HEK293 (cell line): ENCODE results near the gene ATP5F1D.

Experiments used
- GLIS1 ChIP-seq: fragments of 450-650 bp; formaldehyde crosslinking; IDR thresholded peaks from 2 replicates; pipeline ENCODE4 v1.5.1; 2016; ENCODE audit warnings: missing biosample characterization, missing genetic modification characterization
- RBAK ChIP-seq: fragments of 450-650 bp; formaldehyde crosslinking; IDR thresholded peaks from 2 replicates; pipeline ENCODE4 v1.5.1; 2016; ENCODE audit warnings: missing biosample characterization, missing genetic modification characterization
- WT1 ChIP-seq: fragments of 450-650 bp; formaldehyde crosslinking; IDR thresholded peaks from 2 replicates; pipeline ENCODE4 v1.5.1; 2016; ENCODE audit warnings: missing biosample characterization, missing genetic modification characterization
- ZBTB7A ChIP-seq: fragments of 450-650 bp; formaldehyde crosslinking; IDR thresholded peaks from 2 replicates; pipeline ENCODE4 v1.5.1; 2016; ENCODE audit warnings: low read depth, missing biosample characterization, missing genetic modification characterization
- ZNF112 ChIP-seq: fragments of 450-650 bp; formaldehyde crosslinking; IDR thresholded peaks from 2 replicates; pipeline ENCODE4 v1.5.0; 2017; ENCODE audit warnings: missing biosample characterization, missing genetic modification characterization
- ZNF140 ChIP-seq: fragments of 450-650 bp; formaldehyde crosslinking; IDR thresholded peaks from 2 replicates; pipeline ENCODE4 v1.5.1; 2016; ENCODE audit warnings: missing biosample characterization, missing genetic modification characterization
- ZNF239 ChIP-seq: fragments of 450-650 bp; formaldehyde crosslinking; IDR thresholded peaks from 2 replicates; pipeline ENCODE4 v1.5.1; 2016; ENCODE audit warnings: missing biosample characterization, missing genetic modification characterization
- ZNF394 ChIP-seq: fragments of 450-650 bp; formaldehyde crosslinking; IDR thresholded peaks from 2 replicates; pipeline ENCODE4 v1.5.1; 2016; ENCODE audit warnings: missing biosample characterization, missing genetic modification characterization, mild to moderate bottlenecking, moderate library complexity, borderline replicate concordance
- ZNF433 ChIP-seq: fragments of 450-650 bp; formaldehyde crosslinking; IDR thresholded peaks from 2 replicates; pipeline ENCODE4 v1.5.1; 2016; ENCODE audit warnings: missing biosample characterization, missing genetic modification characterization, low read depth
- ZNF571 ChIP-seq: fragments of 450-650 bp; formaldehyde crosslinking; IDR thresholded peaks from 2 replicates; pipeline ENCODE4 v1.5.0; 2017; ENCODE audit warnings: missing biosample characterization, missing genetic modification characterization
- ZNF610 ChIP-seq: fragments of 450-650 bp; formaldehyde crosslinking; IDR thresholded peaks from 2 replicates; pipeline ENCODE4 v1.5.1; 2016; ENCODE audit warnings: missing biosample characterization, missing genetic modification characterization, borderline replicate concordance
- ZNF624 ChIP-seq: fragments of 450-650 bp; formaldehyde crosslinking; IDR thresholded peaks from 2 replicates; pipeline ENCODE4 v1.5.1; 2017; ENCODE audit warnings: missing biosample characterization, missing genetic modification characterization
- ZNF660 ChIP-seq: fragments of 450-650 bp; IDR thresholded peaks from 2 replicates; pipeline ENCODE4 v1.5.1; 2018; ENCODE audit warnings: missing biosample characterization, mild to moderate bottlenecking, missing genetic modification characterization
- ZNF670 ChIP-seq: fragments of 450-650 bp; formaldehyde crosslinking; IDR thresholded peaks from 2 replicates; pipeline ENCODE4 v1.5.1; 2016; ENCODE audit warnings: missing biosample characterization, missing genetic modification characterization, low read depth
- ZNF768 ChIP-seq: fragments of 450-650 bp; formaldehyde crosslinking; IDR thresholded peaks from 2 replicates; pipeline ENCODE4 v1.5.1; 2018; ENCODE audit warnings: missing biosample characterization, mild to moderate bottlenecking, missing genetic modification characterization
- ZNF776 ChIP-seq: fragments of 450-650 bp; formaldehyde crosslinking; IDR thresholded peaks from 2 replicates; pipeline ENCODE4 v1.5.0; 2017; ENCODE audit warnings: missing biosample characterization, missing genetic modification characterization, borderline replicate concordance
- ZSCAN30 ChIP-seq: fragments of 450-650 bp; IDR thresholded peaks from 2 replicates; pipeline ENCODE4 v1.5.1; 2018; ENCODE audit warnings: missing biosample characterization, mild to moderate bottlenecking, missing genetic modification characterization, moderate library complexity
- TF ChIP-seq, protein P1 (sequence below): fragments of 450-650 bp; formaldehyde crosslinking; IDR thresholded peaks from 2 replicates; pipeline ENCODE4 v1.5.1; 2016; ENCODE audit warnings: missing biosample characterization, missing genetic modification characterization
- TF ChIP-seq, protein P2 (sequence below): fragments of 450-650 bp; IDR thresholded peaks from 2 replicates; pipeline ENCODE4 v1.5.1; 2018; ENCODE audit warnings: missing biosample characterization, missing genetic modification characterization
- TF ChIP-seq, protein P3 (sequence below): fragments of 450-650 bp; formaldehyde crosslinking; IDR thresholded peaks from 2 replicates; pipeline ENCODE4 v1.5.1; 2017; ENCODE audit warnings: missing biosample characterization, missing genetic modification characterization
- TF ChIP-seq, protein P4 (sequence below): fragments of 450-650 bp; formaldehyde crosslinking; IDR thresholded peaks from 2 replicates; pipeline ENCODE4 v1.5.1; 2017; ENCODE audit warnings: missing biosample characterization, missing genetic modification characterization
- TF ChIP-seq, protein P5 (sequence below): fragments of 450-650 bp; formaldehyde crosslinking; IDR thresholded peaks from 2 replicates; pipeline ENCODE4 v1.5.1; 2016; ENCODE audit warnings: missing biosample characterization, missing genetic modification characterization
- TF ChIP-seq, protein P6 (sequence below): fragments of 450-650 bp; formaldehyde crosslinking; IDR thresholded peaks from 2 replicates; pipeline ENCODE4 v1.5.1; 2017; ENCODE audit warnings: missing biosample characterization, missing genetic modification characterization
- TF ChIP-seq, protein P7 (sequence below): fragments of 450-650 bp; formaldehyde crosslinking; IDR thresholded peaks from 2 replicates; pipeline ENCODE4 v1.5.1; 2016; ENCODE audit warnings: missing biosample characterization, missing genetic modification characterization
- TF ChIP-seq, protein P8 (sequence below): fragments of 450-650 bp; formaldehyde crosslinking; IDR thresholded peaks from 2 replicates; pipeline ENCODE4 v1.5.1; 2016; ENCODE audit warnings: missing biosample characterization, missing genetic modification characterization, low read depth

The ATP5F1D gene

DNA sequence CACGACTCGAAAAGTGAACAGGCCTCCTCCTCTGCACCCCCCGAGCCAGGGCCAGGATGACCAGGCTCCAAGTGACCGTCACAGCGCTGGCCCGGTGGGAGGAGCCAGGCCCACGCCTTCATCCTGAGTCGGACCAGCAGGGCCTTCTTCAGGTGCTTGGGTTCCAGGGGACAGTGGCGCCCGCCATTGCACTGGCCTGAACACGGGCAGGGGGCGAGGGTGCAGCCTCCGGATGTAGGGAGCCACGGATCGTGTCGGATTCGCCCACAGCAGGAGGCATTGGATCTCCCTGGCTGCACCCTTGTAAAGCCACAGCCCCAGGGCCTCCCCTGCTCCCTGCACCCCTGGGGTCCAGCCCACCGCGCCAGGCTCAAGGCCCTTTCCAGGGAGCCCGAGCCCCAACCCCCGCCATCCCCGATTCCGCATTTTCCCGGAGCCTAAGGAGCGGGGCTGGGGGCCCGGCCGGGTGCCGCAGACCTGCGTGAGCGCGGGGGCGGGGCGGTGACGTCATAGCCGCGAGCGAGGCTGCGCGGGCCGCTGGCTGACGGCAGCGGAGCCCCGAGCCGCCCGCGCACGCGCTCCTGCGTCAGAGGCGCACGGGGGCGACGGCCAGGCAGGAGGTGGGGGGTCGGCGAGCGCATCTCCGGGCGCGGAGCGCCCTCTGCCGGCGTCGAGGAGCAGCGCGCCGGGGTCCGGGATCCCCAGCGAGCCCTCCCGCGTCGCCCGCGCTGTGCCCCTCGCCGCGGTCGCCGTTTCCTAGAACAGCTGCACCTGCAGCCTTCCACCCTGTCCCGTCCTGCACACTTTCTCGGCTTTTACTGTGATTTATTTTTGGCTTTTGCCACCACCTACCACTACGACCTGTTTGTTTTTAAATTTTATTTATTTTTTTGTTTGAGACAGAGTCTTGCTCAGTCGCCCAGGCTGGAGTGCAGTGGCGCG, 1.5 kb upstream of the ATP5F1D start (continued):
- TF ChIP-seq, protein P1, sequence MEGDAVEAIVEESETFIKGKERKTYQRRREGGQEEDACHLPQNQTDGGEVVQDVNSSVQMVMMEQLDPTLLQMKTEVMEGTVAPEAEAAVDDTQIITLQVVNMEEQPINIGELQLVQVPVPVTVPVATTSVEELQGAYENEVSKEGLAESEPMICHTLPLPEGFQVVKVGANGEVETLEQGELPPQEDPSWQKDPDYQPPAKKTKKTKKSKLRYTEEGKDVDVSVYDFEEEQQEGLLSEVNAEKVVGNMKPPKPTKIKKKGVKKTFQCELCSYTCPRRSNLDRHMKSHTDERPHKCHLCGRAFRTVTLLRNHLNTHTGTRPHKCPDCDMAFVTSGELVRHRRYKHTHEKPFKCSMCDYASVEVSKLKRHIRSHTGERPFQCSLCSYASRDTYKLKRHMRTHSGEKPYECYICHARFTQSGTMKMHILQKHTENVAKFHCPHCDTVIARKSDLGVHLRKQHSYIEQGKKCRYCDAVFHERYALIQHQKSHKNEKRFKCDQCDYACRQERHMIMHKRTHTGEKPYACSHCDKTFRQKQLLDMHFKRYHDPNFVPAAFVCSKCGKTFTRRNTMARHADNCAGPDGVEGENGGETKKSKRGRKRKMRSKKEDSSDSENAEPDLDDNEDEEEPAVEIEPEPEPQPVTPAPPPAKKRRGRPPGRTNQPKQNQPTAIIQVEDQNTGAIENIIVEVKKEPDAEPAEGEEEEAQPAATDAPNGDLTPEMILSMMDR (tag by site-specific recombination), result 0 out of 2 replicates have a peak, but pooled peaks have one; percentile 12
- TF ChIP-seq ZSCAN30 (tag by site-specific recombination) (peak; percentile 84), ZNF140 (tag by site-specific recombination) (no peak), ZNF112 (tag by site-specific recombination) (no peak), ZNF776 (tag by site-specific recombination) (no peak), ZNF239 (tag by site-specific recombination) (no peak), ZNF768 (no peak), GLIS1 (tag by site-specific recombination) (peak; percentile 85), ZBTB7A (tag by site-specific recombination) (no peak), RBAK (tag by site-specific recombination) (no peak), ZNF624 (tag by site-specific recombination) (no peak), ZNF670 (tag by site-specific recombination) (no peak), ZNF660 (tag by site-specific recombination) (peak; percentile 88; the same call in 1 of the 2 replicates), ZNF433 (tag by site-specific recombination) (no peak), ZNF571 (no peak), ZNF610 (tag by site-specific recombination) (peak; percentile 34; the same call in 1 of the 2 replicates), WT1 (tag by site-specific recombination) (no peak; the same call in 1 of the 2 replicates), ZNF394 (tag by site-specific recombination) (no peak)
- TF ChIP-seq, protein P2, sequence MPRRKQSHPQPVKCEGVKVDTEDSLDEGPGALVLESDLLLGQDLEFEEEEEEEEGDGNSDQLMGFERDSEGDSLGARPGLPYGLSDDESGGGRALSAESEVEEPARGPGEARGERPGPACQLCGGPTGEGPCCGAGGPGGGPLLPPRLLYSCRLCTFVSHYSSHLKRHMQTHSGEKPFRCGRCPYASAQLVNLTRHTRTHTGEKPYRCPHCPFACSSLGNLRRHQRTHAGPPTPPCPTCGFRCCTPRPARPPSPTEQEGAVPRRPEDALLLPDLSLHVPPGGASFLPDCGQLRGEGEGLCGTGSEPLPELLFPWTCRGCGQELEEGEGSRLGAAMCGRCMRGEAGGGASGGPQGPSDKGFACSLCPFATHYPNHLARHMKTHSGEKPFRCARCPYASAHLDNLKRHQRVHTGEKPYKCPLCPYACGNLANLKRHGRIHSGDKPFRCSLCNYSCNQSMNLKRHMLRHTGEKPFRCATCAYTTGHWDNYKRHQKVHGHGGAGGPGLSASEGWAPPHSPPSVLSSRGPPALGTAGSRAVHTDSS, result no peak; the same call in 1 of the 2 replicates
- TF ChIP-seq, protein P3, sequence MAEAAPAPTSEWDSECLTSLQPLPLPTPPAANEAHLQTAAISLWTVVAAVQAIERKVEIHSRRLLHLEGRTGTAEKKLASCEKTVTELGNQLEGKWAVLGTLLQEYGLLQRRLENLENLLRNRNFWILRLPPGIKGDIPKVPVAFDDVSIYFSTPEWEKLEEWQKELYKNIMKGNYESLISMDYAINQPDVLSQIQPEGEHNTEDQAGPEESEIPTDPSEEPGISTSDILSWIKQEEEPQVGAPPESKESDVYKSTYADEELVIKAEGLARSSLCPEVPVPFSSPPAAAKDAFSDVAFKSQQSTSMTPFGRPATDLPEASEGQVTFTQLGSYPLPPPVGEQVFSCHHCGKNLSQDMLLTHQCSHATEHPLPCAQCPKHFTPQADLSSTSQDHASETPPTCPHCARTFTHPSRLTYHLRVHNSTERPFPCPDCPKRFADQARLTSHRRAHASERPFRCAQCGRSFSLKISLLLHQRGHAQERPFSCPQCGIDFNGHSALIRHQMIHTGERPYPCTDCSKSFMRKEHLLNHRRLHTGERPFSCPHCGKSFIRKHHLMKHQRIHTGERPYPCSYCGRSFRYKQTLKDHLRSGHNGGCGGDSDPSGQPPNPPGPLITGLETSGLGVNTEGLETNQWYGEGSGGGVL (tag by site-specific recombination), result no peak
- TF ChIP-seq, protein P4, sequence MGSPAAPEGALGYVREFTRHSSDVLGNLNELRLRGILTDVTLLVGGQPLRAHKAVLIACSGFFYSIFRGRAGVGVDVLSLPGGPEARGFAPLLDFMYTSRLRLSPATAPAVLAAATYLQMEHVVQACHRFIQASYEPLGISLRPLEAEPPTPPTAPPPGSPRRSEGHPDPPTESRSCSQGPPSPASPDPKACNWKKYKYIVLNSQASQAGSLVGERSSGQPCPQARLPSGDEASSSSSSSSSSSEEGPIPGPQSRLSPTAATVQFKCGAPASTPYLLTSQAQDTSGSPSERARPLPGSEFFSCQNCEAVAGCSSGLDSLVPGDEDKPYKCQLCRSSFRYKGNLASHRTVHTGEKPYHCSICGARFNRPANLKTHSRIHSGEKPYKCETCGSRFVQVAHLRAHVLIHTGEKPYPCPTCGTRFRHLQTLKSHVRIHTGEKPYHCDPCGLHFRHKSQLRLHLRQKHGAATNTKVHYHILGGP (tag by site-specific recombination), result no peak
- TF ChIP-seq, protein P5, sequence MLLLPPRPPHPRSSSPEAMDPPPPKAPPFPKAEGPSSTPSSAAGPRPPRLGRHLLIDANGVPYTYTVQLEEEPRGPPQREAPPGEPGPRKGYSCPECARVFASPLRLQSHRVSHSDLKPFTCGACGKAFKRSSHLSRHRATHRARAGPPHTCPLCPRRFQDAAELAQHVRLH (tag by site-specific recombination), result no peak
- TF ChIP-seq, protein P6, sequence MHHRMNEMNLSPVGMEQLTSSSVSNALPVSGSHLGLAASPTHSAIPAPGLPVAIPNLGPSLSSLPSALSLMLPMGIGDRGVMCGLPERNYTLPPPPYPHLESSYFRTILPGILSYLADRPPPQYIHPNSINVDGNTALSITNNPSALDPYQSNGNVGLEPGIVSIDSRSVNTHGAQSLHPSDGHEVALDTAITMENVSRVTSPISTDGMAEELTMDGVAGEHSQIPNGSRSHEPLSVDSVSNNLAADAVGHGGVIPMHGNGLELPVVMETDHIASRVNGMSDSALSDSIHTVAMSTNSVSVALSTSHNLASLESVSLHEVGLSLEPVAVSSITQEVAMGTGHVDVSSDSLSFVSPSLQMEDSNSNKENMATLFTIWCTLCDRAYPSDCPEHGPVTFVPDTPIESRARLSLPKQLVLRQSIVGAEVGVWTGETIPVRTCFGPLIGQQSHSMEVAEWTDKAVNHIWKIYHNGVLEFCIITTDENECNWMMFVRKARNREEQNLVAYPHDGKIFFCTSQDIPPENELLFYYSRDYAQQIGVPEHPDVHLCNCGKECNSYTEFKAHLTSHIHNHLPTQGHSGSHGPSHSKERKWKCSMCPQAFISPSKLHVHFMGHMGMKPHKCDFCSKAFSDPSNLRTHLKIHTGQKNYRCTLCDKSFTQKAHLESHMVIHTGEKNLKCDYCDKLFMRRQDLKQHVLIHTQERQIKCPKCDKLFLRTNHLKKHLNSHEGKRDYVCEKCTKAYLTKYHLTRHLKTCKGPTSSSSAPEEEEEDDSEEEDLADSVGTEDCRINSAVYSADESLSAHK (tag by site-specific recombination), result no peak
- TF ChIP-seq, protein P7, sequence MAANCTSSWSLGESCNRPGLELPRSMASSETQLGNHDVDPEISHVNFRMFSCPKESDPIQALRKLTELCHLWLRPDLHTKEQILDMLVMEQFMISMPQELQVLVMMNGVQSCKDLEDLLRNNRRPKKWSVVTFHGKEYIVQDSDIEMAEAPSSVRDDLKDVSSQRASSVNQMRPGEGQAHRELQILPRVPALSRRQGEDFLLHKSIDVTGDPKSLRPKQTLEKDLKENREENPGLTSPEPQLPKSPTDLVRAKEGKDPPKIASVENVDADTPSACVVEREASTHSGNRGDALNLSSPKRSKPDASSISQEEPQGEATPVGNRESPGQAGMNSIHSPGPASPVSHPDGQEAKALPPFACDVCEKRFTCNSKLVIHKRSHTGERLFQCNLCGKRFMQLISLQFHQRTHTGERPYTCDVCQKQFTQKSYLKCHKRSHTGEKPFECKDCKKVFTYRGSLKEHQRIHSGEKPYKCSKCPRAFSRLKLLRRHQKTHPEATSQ, result no peak
- TF ChIP-seq, protein P8, sequence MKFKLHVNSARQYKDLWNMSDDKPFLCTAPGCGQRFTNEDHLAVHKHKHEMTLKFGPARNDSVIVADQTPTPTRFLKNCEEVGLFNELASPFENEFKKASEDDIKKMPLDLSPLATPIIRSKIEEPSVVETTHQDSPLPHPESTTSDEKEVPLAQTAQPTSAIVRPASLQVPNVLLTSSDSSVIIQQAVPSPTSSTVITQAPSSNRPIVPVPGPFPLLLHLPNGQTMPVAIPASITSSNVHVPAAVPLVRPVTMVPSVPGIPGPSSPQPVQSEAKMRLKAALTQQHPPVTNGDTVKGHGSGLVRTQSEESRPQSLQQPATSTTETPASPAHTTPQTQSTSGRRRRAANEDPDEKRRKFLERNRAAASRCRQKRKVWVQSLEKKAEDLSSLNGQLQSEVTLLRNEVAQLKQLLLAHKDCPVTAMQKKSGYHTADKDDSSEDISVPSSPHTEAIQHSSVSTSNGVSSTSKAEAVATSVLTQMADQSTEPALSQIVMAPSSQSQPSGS (tag by site-specific recombination), result peak; percentile 95
